Stimulated activated CD4-positive, alpha-beta T cell treated with anti-CD3 and anti-CD28 coated beads, Interleukin-2, amount 100 ng/mL, for 48 hours (primary cell): ENCODE data around the gene PRKAR1A.
"Not testable (repeated sequence)": the region's sequence is repeated elsewhere in the genome, so short reads cannot be mapped to it uniquely, and the experiment has no call there.

ENCODE experiments used
- DNase-seq, 2 donors: peaks; one replicate each; pipeline ENCODE4 v3.0.0-alpha.2; 2020

Gene PRKAR1A

DNA sequence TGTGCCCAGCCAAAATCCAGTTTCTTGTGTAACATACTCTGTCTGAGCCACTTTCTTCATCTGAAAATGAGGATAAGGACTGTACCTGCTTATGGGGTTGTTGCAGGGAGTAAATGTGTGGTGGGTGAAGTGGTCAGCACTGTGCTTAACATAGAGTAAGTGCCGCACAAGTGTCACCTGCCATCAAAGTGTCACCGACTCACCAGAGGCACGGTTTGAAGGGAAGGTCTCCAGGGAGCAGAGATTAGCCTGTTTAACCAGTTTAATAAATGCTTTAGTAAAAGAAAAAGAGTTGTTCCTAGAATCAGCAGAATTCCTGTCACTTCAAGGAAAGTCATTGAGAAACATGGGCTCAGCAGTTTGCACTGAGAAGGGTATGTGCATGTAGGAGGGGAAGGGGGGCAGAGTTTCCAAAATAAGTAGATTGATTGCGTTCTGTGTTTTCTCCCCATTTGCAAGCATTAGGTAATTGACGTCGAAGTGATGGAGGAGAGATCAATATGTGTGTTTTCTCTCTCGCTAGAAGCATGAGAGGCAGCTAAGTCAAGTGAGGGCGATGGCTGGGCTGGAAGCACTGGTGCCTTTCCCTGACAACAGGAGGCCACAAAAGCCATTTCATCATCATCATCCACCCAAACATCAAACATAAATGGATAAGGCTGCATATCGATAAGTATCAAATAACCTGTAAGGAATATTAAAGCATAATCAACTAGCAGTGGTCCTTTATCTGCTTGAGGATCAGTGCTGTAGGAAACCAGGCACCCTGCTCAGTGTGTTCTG, 69.8 kb downstream of the PRKAR1A start:
- no peak for DNase-seq

DNA sequence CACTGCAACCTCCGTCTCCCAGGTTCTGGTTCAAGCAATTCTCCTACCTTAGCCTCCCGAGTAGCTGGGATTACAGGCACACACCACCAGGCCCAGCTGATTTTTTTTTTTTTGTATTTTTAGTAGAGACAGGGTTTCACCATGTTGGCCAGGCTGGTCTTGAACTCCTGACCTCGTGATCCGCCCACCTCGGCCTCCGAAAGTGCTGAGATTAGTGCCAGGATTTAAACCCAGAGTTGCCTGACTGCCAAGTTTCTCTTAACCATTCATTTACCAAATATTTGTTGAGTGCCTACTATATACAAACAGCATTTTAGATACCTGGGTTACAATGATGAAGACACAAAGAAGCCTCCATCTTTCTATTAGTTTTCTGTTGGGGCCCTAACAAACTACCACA, 70.6 kb downstream of the PRKAR1A start:
- DNase-seq, result not testable (repeated sequence)

DNA sequence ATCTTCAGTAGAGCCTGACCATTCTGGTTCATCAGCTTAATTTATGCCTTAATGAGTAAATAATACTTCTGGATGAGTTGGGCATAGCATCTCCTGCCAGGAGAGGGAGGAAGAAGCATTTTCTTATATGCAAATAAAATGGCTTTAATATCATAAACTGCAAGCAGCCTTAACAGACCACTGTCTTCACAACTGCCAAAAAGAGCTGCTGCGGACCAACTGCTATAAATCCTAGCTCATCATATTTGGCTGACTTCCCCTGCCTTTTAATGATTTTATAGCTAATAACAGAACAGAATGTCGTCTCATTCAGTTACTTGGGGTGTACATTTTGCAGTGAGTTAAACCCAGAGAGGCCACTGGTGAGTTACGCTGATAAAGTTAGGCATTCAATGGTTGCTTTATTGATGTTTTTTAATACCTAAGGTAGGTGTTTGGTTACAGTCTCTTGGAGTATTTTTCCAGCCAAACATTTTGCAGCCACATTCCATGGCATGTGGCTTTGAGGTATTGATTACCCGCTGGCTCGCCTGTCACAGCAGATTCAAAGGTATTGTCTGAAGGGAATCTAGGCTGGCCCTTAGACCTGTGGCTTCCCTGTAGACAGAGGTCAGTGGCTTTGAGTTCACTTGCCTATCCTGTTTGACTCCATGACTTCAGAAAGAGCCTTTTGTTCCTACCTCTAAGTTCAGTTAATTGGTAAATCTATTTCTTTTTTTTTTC, 72.5 kb downstream of the PRKAR1A start:
- DNase-seq, result no peak

DNA sequence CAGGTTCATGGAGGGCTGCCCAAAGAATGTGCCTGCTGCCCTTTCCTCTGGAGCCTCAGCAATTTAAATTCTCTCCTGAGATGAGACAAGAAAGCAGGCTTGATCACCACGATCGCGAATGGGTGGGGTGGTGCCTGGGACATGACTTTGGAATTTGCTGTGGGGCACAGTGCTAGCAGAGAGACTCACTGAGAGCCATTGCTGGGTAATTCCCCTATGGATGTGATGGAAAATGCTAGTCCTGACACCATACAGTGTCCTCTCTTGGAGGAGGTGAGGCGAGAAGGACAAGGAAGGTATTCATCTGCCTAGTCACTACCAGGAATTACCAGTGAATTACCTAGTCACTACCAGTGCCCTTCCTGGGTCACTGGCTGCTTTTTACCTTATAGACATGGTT, 73.4 kb downstream of the PRKAR1A start:
- DNase-seq, result no peak

DNA sequence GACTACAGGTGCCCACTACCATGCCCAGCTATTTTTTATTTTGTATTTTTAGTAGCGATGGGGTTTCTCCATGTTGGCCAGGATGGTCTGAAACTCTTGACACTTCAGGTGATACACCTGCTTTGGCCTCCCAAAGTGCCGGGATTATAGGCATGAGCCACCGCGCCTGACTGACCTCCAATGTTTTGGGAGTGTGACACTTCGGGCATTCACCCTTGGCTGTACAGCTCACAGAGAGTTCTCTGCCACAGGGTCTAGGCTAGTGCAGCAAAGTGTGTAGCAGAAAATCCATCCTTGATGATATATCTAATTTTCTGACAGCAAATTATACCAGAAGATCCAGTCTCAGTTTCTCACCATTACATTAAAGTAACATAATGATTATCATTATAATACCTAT, 74.8 kb downstream of the PRKAR1A start:
- no peak for DNase-seq

DNA sequence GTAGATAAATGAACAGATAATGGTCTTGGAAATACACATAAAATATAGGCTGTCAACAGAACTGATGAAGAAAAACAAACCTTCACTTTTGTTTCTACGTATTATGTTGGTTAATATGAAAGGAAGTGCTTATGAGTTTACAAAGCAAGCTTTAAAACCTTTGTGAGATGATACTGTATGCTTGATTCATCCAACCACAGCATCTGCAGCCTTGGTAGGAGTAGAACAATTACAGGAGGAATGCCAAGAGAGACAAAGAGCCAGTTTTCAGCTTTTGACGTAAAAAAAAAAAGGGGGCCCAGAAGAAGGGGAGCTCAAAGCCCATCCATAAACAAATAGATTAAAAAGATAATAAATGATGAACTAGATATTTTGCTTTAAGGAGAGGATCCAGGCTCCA, 75.6 kb downstream of the PRKAR1A start:
- no peak for DNase-seq

DNA sequence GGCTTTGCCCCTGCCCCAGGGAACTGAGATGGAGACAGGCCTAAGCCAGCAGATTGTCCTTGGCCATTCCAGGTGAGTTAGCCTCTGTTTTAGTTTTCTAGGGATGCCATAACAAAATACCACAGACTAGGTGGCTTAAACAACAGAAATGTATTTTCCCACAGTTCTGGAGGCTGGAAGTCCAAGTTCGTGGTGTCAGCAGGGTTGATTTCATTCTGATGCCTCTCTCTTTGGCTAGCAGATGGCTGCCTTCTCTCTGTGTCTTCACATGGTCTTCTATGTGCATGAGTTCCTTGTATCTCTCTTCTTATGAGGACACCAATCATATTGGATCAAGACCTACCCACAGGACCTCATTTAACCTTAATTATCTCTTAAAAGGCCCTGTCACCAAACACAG, 76.1 kb downstream of the PRKAR1A start:
- no peak for DNase-seq

DNA sequence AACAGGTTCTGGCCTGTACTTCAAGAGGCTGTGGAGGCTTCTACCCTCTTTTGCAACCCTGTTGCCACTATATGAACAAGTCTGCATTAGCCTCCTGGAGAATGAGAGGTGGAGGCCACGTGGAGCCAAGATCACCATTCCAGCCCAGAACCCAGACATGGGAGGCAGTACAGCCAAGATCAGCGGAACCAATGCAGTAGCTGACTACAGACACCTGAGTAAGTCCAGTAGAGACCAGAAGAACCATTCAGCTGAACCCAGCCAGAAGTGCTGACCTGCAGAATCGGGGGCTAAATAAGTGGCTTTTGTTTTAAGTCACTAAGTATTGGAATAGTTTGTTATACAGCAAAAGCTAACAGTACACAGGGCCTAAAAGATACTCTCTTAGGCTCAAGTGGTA, 76.9 kb downstream of the PRKAR1A start:
- DNase-seq, result no peak

DNA sequence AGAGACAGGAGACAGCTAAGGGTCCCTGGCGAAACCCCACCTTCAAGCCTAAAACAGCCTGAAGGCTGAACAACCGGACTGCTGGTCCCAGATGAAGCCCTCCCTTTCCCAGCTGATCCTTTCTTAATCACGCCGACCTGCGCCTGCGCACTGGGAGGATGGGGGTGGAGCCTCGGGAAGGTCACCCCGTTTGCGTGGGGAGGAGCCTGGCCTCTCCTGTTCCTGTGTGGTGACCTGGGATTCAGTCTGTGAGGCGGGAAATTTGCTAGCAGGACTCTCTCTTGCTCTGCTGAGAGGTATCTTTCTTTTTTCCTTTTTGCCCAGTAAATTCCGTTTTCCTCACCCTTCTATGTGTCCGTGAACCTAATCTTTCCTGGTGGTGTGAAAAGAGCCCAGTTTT, 79.4 kb downstream of the PRKAR1A start:
- DNase-seq, result no peak

DNA sequence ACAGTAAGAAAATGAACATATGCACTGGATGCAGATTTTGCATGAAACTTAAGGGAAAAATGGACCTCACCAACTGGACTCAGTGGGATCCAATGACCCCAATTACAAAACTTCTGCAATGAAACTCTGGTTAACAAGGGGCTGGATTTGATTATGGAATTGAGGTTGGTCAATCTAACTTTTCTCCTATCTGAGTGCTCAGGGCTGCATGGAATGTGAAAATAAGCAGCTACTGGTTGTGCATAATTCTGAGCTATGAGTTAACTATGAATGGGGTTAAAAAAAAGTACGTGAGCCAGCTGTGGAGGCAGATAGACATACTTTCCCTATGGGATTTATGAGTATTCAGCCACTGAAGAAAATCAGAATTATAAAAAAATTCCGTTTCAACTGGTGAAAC, 79.8 kb downstream of the PRKAR1A start:
- no peak for DNase-seq

DNA sequence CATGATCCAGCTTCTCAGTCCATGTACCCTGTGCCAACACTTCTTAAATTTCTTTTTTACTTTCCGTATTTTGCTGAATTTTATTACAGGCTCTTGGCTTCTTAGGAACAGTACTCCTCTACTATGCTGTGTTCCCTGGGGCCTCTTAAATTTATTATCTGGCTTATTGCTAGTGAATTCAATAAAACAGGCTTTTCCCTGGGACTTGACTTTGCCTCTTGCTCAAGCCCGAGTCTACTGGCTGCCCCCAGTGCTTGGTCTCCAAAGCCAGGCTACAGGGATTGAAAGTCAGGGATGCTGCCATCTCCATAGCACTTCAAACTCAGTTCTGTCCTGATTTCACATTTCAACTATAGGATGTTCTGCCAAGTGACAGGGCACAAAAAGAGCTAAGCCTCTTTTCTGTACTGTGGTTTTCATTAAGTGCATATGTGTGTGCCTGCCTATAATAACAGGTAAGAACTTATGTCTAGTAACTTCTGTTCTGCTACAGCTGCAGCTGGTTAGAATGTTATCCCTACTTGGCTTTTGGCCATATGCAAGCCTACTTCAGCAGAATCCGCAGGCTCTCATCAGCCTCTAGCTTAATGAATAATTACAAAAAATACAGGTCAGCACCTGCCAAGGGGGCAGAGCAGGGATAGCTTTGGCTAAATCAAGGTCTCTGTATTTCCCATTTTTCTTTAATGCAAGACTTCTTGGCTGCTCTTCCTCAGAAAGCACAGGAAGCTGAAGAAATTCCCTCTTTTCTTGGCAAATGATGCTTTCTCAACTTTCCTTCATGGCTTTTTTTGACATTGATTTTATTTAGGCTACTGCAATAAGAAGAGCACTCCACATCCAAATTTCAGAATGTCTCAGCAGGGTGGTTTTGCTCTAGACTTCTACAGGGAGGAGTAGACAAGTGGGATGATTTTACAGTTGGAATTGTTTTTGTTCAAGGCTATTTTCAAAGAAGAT, 80.7 kb downstream of the PRKAR1A start:
- no peak for DNase-seq

DNA sequence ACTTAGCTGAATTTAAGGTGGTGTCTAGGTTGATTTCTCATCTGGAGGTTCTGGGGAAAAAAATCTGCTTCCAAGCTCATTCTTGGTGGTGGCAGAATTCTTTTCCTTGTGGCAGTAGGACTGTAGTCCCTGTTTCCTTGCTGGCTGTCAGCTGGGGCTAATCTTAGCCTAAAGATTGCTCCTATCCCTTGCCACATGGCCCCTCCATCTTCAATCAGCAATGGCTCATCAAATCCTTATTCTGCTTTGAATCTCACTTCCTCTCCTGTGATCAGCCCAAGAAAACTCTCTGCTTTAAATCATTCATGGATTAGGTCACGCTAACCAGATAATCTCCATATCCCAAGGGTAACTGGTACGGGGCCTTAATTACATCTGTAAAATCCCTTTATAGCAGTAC, 82.3 kb downstream of the PRKAR1A start:
- no peak for DNase-seq

DNA sequence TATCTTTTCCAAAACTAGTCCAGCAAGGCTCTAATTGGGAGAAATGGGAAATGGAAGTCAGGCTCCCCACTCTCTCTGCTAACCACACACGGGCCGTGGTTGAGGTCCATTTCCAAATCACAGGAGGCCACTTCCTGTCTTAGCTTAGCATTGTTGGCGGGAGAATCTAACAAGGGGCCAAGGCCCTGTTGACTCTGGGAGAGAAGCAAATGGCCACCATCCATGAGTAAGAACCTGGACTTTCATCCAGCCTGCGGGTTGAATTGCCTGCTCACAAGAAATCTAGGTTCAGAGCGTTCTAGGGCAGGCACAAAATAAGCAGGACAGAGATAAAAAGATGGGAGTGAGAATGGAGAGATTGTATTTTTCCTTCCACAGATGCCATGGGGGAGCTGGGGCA, 83.3 kb downstream of the PRKAR1A start:
- DNase-seq, result no peak

DNA sequence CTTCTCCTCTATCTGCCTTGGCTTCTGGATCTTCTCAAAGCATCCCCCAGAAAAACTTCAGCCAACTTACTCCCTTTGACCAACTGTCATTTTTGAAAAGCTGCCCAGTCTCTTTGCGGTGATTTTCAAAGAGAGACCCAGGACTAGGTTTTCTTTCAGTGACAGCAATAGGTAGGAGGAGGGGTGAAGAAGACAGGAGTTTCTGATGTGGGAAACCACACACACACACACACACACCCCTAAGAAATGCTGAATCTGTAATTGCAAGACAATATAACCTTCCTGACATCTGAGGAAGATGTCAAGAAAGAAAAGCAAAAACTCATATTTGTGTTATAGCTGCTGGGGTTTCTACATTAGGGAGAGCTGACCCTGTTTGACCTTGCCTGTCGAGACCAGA, 83.8 kb downstream of the PRKAR1A start:
- DNase-seq, result no peak

DNA sequence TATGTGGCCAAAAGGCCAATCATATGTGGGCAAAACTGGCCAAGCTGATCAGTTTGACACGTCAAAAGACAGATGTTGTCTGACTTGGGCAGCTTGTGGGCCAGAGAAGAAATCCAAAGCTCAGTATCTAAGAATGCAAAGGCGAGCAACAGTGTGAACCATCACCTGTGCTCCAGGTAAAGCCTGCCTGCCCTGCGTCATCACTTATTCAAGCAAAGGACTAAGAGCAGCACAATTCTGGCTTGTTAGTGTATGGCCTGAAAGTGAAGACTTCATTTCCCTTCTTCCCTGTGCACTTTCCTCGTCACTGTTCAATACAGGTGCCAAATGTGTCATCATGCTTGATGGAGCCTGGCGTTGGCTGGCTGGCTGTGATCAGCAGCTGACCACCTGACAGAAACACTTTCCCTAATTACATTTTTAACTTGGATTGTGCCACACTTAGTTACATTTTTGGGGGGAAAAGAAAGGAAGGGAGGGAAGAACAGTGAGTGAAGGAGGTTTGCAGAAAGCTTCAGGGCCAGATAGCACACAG, 84.2 kb downstream of the PRKAR1A start:
- DNase-seq, result no peak

DNA sequence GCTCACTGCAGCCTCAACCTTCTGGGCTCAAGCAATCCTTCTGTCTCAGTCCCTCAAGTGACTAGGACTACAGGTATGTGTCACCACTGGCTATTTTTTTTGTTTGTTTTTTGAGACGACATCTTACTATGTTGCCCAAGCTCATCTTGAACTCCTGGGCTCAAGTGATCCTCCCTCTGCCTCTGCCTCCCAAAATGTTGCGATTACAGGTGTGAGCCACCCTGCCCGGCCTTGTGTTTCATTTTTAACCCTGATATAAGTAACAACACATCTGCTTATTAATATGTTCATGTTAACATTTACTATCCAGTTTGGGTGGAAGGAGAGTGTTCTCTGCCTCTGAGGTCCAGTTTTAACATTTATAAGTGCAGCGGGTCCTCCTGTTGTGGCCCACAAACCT, 85.8 kb downstream of the PRKAR1A start:
- DNase-seq, result no peak

DNA sequence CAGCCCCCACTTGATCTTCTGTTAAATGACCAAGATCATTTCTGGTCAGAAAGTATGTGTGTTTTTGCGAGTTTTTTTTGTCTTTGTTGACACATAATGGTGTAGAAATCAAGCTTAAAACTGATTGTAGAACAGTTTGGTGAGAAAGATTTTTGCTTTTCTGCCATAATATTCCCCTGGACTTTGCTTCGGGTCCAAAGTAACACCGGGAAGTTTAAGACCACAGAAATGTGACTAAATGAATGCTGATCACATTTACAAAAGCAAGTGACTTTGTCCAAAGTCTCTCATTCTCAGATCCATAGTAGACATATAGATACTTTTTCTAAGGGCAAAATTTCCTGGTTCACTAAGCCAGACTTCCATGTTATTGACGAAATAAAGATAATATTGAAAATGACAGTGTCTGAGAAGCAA, 86.3 kb downstream of the PRKAR1A start:
- DNase-seq, result no peak

DNA sequence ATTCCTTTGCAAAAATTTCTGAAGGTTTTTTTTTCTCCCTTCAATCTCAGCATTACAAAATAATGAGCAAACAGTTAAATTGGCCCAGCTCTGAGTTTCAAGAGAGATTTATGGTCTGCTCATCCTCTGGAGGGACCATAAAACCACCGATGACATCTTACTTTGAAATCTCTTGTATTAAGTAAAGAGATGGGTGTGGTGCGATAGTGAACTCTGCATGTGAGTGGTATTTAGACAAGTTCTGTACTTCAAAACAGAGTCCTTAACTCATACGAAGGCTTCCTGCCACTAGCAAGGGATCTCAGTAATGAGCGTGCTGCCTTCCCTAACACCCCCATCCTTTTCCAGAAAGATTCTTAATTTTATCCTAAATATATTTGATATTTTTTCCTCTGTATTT, 86.9 kb downstream of the PRKAR1A start:
- no peak for DNase-seq

DNA sequence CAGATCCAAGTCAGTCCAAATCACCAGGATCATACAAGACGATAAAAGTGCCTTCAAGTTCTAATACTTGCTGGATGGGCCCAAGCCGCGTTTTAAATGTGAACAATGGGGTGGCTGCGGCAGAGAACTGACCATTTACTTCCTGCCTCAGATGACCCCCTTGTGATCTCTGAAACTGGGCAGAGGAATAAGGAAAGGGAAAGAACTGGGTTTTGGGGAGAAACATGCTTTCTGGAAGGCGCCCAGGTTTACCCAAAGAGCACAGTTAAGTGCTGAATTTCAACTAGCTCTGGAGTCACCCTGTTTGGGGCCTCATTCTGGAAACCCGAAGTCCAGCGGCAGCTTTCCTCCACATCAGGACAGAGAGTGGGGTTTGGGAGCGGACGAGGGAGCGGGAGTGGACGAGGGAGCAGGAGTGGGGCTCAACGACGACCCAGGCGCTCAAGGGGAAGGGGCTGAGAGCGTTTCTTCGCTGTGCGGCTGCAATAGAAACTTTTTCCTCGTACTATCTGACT, 87.4 kb downstream of the PRKAR1A start:
- DNase-seq, result no peak

DNA sequence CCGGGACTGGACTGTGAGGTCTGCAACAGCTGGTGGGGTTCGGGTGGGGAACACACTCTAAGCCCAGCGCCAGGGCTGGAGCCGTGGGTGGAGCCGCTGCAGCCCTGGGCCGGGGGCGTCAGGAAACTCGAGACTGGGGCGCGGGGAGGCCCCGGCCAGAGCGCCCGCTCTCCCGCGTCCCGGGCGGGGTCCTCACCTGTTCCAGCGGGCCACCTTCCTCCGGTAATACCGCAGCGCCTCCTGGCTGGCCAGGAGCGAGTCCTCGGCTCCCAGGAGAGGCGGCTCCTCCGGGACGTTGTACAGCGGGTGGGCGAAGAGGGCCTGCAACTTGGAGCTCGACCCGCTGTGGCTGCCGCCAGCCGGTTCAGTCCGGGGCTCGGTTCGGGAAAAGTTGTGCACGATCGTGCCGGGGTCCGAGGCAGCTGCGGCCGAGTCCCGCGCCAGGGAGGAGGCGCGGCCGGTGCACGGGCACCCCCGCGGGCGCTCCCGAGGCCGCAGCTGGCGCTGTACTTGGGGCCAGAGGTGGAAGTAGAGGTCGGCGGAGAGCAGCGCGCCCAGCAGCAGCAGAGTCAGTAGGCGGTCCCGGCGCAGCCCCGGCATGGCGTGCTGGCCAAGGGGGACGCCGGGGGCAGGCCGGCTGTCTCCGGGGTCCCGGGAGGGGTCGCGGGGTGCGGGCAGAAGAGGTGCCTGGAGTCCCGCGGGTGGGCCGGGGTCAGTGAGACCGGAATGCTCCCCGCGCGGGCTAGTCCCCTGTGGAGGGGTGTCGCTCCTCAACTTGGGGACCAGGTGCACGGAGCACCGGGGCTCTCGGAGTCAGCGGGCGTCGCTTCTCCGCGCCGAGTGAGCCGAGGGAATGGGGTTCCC, 88.1 kb downstream of the PRKAR1A start:
- DNase-seq, result no peak
